Activated CD4-positive, alpha-beta T cell treated with anti-CD3 and anti-CD28 coated beads, Interleukin-2, amount 50 U/mL, for 16 hours (primary cell): ENCODE results near the gene NOS2.
"Not testable (repeated sequence)": the region's sequence is repeated elsewhere in the genome, so short reads cannot be mapped to it uniquely, and the experiment has no call there.

Experiments
- DNase-seq: peaks from one replicate; pipeline ENCODE4 v3.0.0-alpha.2; 2020

The NOS2 gene

GRCh38 chr17:27753726-27754125 is 46.6 kb downstream of the NOS2 start:
- DNase-seq: not testable (repeated sequence)

- not testable (repeated sequence) for DNase-seq
Observed at GRCh38 chr17:27752831-27753619, 47.3 kb downstream of the NOS2 start.

- DNase-seq: no peak
Observed at GRCh38 chr17:27751622-27752490, 48.5 kb downstream of the NOS2 start.

GRCh38 chr17:27751166-27751565 is 49.2 kb downstream of the NOS2 start:
- DNase-seq: no peak

DNA sequence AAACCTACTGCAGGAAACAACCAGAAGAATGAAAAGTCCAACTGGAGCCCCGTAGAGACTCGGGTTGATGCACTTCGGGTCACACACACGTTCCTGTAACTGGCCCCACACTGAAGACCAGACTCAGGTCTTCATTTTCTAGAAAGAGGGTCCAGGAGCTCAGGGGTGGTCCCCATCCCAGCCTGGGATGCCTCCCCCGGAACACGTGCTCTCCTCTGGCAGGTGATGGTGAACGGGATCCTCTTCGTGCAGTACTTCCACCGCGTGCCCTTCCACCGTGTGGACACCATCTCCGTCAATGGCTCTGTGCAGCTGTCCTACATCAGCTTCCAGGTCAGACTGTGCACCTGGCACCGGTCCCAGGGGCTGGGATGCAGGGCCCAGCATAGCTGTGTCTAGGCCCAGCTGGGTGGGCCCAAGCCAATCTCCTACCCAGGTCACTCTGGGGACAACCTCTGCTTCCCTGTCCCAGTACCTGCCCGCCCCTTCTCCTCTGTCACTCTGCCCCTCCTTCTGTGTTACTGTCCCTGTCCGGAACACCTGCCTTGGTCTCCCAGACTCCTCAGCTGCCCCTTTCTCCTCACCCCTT is 50.7 kb downstream of the NOS2 start:
- not testable (repeated sequence) for DNase-seq

DNA sequence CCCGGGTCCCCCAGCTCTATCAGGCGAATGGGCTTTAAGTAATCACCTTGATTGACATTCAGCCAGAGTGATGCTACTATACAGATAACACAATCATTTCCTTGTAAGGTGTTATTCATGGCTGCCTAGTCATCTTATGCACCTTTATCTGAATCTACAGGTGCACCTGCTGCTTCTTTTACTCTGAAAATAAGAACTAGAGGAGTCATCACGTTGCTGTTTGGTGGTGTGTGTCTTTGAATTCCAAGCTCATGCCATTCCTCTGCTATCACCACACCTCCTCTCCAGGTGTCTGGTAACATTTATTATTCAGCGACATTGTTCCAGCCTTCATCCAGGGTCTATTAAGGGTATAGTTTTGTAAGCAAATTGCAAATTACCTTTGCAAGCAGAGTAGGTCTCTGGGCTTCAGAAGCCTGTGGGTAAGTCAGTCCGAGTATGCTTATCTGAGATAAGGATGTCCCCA is 51.9 kb downstream of the NOS2 start:
- no peak for DNase-seq

DNA sequence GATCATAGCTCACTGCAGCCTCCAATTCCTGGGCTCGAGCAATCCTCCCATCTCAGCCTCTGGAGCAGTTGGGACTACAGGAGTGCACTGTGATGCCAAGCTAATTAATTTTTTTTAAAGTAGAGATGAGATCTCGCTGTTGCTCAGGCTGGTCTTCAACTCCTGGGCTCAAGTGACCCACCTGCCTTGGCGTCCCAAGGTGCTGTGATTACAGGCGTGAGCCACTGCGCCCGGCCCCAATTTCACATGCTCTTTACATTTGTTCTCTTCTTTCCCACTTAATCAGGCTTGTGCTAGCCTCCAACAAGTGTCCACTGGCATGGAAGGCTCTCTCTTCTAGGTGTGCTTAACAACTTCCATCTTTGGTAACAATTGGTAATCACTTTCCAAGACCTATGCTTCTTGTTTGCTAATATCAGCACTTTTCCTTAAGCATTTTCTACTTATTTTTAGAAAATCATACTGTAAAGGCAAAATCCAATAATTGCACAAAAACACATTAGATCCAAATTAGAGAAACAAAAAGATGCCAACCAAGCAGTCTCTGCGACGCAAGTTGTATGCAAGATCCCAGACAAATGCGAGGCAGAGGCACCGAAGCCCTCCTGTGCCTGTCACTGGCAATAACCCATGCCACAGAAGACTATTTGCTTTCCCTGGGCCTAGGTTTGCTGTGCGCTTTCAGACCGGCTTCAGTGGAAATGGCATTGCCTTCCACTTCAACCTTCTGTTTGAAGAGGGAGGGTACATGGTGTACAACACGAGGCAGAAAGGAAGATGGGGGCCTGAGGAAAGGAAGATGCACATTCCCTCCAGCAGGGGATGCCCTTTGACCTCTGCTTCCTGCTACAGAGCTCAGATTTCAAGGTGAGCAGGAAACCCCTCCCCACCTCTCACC is 52.6 kb downstream of the NOS2 start:
- no peak for DNase-seq

- no peak for DNase-seq
Observed at GRCh38 chr17:27746881-27747280, 53.4 kb downstream of the NOS2 start.

DNA sequence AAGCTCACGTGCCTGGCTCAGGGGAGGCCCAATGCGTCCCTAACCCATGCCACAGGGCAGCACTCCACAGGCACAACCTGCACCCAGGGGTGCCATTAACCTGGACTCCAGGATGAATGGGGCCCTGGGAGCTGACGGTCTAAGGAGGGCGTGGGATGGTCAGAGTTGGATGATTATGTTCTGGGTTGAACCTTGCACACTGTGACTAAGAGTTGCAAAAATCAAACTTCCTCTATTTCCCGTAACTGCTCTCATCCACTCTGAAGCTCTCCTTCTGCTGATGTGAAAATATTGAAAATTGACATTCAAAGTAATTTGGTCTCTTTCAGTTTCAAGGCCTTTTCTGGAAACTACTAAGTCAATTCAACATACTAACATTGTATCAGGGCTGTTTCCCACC is 54.0 kb downstream of the NOS2 start:
- DNase-seq: not testable (repeated sequence)

DNA sequence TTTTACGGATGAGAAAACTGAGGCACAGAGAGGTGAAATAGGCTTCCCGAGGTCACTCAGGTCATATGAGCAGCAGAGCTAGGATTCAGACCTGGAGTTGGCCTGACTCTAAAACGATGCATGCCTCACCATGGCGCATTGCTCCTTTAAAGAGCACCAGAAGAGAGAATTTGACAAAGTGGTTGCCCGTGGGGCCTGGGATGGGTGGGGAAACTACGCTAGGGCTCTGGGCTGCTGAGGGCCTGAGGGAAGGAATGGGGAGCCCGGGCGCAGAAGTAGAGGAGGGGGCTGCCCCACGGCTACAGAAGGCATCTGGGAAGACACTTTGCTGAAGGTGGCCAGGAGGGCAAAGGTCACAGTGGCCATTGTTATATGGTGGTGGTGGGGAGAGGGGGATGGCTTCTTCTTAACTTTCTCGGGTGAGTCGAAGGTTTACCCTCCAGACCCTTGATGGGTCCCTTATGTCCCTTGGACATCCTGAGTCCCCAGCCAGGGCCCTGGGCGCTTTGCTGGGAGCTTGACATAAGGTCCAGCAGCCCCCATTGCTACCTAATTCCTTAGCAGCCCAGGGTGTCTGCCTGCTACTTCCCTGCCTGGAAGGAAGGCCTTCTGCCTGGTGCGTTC is 55.0 kb downstream of the NOS2 start:
- DNase-seq: not testable (repeated sequence)

DNA sequence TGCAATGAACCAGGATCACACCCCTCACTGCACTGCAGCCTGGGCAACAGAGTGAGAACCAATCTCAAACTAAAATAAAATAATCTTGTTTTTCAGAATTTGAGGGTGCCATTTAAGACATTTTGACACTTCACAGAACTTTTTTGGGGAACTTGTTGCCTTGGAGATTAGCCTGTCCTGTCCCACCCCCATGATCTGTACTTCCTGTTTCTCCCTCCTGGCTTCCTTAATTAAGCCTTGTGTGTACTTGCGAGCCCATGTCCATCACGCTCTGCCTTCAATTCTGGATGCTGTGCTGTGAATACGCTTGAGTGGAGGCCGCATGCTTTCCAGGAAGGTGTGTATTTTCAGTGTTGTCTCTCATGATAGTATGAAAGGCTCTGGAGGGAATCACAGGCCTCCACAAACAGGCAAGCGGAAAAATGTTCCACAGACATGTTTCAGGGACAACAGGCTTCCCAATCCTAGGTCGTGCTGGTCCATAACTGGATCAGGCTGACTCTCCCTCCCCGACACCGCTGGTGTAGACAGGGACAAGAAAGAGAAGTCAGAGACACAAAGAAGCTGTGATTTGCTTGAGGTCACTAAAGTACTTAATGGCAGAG is 56.9 kb downstream of the NOS2 start:
- no peak for DNase-seq

- no peak for DNase-seq
Observed at GRCh38 chr17:27741971-27742575, 58.3 kb downstream of the NOS2 start.

DNA sequence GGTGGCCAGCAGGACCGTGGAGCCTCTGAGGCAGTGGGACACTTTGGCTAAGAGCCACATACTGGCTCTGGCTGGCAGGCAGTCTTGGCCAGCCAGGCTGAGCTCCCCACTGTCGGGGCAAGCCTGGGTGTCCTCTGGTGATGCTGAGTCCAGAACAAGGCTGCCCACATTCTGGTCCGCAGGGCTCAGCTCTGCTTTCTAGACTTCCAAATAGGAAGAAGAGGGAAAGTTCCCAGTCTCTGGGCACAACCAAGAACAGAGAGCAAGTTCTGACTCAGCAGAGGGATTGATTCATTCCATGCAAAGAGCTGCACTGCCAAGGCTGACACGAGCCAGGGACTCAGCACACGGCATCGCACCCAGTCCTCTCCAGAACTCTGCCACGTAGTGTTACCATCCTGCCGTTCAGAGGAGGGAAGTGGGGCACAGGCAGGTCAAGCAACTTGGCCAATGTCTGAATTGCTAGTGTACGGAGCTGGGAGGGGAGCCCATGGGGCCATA is 58.9 kb downstream of the NOS2 start:
- no peak for DNase-seq

DNA sequence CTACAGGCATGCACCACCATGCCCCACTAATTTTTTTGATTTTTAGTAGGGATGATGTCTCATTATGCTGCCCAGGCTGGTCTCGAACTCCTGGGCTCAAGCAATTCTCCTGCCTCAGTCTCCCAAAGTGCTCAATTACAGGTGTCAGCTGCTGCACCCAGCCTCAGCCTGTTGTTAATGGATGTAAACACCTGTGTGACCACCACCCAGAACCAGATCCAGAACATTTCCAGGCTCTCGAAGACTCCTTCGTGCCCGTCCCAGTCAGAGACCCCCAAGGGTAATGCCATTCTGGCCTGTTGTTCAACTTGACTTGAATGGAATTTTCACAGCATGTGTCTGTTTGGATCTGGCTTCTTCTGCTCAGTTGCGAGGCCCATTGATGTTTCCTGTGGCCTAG is 59.8 kb downstream of the NOS2 start:
- DNase-seq: not testable (repeated sequence)

- DNase-seq: no peak
Observed at GRCh38 chr17:27733773-27734172, 66.6 kb downstream of the NOS2 start.

DNA sequence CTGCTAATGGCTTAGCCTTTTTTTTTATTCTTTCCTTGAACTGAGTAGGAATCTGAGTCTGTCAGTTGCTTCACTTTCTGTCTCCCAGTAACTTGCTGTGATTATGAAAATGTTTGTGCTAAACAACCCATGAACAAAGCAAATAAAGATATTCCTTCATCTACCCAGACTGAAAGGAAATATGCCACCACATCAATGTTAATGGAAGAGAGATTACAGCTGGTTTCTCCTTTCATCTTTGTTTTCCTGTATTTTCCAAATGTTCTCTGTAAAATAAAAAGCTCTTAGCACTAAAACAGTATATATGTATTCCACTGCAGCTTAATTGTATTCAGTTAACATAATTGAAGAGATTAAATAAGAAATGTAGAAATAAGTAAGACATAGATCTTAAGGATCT is 67.6 kb downstream of the NOS2 start:
- DNase-seq: not testable (repeated sequence)

DNA sequence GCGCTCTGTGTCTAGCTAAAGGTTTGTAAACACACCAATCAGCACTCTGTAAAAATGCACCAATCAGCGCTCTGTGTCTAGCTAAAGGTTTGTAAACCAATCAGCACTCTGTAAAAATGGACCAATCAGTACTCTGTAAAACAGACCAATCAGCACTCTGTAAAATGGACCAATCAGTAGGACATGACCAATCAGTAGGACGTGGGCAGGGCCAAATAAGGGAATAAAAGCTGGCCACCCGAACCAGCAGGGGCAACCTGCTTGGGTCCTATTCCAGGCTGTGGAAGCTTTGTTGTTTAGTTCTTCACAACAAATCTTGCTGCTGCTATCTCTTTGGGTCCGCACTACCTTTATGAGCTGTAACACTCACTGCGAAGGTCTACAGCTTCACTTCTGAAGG is 74.3 kb downstream of the NOS2 start:
- not testable (repeated sequence) for DNase-seq

- no peak for DNase-seq
Observed at GRCh38 chr17:27721797-27722196, 78.5 kb downstream of the NOS2 start.
